Right lung (tissue), 10 donors: Measurements from ENCODE around the gene HBD. TPM values are rescaled to one million over a fixed set of nuclear protein-coding genes. Genes with fewer than 3 reads are reported as not detected.
"Not testable (repeated sequence)": the region's sequence is repeated elsewhere in the genome, so short reads cannot be mapped to it uniquely, and the experiment has no call there.

ENCODE experiments used
- DNase-seq, 2 donors: peaks; one replicate each; pipeline ENCODE4 v3.0.0-alpha.2; 2013
- long read RNA-seq, 8 donors: transcript quantifications; one replicate each; lab custom pipeline, GENCODE V29; 2026
- polyA plus RNA-seq, 5 donors: library from polyadenylated mRNA; unstranded; fragments of 120-200 nt; gene quantifications; one replicate each; pipeline versions ENCODE4 v1.2.1 to v1.2.3, GENCODE V29; 2013; ENCODE audit warnings: inconsistent platforms in 1 of 5, low replicate concordance in 1 of 5; ENCODE audit not compliant: insufficient read length in 5 of 5, insufficient read depth in 1 of 5

The HBD gene
- polyA plus RNA-seq, result 1 to 10 TPM in 1 of 5 donors, under 1 TPM in 4; 0.53 to 1.7 (median 0.76) TPM
- long read RNA-seq, donor 1, result 0 reads
- long read RNA-seq, donor 2, result 0 reads
- long read RNA-seq, donor 3, partial matches to known transcripts, result 0 of 1 reads
- long read RNA-seq, donor 3, other reads (novel, unspliced or antisense), result 0 of 1 reads
- long read RNA-seq, donor 4, result 0 reads
- long read RNA-seq, donor 5, result 0 reads
- long read RNA-seq, donor 6, result 0 reads
- long read RNA-seq, donor 7, result 0 reads
- long read RNA-seq, donor 8, result 0 reads

DNA sequence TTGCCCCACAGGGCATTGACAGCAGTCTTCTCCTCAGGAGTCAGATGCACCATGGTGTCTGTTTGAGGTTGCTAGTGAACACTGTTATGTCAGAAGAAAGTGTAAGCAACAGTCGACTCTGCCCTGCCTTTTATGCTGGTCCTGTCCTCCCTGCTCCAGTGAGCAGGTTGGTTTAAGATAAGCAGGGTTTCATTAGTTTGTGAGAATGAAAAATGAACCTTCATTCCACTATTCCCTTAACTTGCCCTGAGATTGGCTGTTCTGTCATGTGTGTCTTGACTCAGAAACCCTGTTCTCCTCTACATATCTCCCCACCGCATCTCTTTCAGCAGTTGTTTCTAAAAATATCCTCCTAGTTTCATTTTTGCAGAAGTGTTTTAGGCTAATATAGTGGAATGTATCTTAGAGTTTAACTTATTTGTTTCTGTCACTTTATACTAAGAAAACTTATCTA, at the start of gene HBD:
HBD (minus strand) TSS at position 103 of the 454 bp plus-strand sequence; CDS start at position 53, 50 bp downstream.
- DNase-seq, result no peak

DNA sequence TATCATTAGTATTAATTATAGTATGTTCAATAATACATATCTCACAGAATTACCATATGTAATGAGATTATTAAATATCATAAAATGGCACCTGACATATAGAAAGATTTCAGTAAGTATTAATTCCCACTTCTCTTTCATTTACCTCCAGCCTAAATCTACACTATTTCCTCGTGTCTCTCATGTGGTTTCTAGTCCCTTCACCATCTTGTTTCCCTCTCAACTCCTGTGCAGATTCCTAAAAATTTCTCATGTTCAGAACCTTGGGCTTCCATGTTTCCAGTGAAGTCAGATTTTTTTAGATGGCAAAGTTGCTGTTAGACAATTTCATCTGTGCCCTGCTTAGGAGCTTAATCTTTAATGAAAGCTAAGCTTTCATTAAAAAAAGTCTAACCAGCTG, 49.6 kb upstream of the HBD start:
- DNase-seq, result no peak

DNA sequence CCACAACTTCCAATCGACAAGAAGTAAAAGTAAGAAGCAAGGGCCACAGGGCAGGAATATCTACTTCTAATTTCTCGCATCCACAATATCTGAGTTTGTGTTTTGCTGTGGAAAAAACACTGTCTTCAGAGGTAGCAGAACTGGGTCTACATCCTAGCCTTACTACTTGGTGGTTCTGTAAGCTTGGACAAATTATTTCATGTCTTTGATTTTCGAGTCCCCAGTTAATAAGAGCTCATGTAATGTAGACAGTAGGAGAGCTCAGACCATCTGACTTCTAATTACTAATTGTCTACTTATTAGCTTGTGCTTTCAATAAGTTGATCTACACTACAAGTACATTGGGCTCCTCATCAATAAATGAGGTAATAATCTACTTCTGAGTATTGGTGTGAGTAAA, 48.8 kb upstream of the HBD start:
- DNase-seq, result no peak

- no peak for DNase-seq
Measured at GRCh38 chr11:5282628-5283027, 48.3 kb upstream of the HBD start.

GRCh38 chr11:5281596-5281995, 47.3 kb upstream of the HBD start:
- no peak for DNase-seq

- no peak for DNase-seq
Measured at GRCh38 chr11:5280582-5281102, 46.4 kb upstream of the HBD start.

GRCh38 chr11:5279471-5280090, 45.3 kb upstream of the HBD start:
- no peak for DNase-seq

DNA sequence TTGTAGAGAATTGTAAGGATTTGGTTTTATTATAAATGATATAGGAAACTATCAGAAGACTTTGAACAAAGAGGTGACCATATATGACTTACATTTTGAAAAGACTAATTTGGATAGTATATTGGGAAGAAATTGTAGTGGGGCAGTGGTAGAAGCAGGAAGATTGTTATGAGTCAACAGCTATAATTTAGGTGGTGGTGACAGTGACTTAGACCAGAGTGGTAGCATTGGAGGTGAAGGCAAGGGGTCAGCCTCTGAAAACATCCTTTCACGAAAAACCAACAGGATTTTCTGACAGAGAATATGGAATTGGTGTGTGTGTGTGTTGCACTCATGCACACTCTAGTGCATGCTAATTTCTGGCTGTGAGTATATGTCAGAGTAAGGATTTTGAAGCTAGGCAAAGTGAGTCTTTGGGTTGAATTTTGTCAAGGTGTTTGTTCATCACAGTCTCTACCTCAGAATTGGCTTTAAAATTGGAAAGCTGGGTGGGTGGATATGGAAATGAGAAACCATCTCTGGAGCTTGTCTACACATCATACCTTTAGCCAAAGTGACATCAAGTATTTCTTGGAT, 43.6 kb upstream of the HBD start:
- no peak for DNase-seq

GRCh38 chr11:5276697-5277096, 42.4 kb upstream of the HBD start:
- DNase-seq, result no peak

DNA sequence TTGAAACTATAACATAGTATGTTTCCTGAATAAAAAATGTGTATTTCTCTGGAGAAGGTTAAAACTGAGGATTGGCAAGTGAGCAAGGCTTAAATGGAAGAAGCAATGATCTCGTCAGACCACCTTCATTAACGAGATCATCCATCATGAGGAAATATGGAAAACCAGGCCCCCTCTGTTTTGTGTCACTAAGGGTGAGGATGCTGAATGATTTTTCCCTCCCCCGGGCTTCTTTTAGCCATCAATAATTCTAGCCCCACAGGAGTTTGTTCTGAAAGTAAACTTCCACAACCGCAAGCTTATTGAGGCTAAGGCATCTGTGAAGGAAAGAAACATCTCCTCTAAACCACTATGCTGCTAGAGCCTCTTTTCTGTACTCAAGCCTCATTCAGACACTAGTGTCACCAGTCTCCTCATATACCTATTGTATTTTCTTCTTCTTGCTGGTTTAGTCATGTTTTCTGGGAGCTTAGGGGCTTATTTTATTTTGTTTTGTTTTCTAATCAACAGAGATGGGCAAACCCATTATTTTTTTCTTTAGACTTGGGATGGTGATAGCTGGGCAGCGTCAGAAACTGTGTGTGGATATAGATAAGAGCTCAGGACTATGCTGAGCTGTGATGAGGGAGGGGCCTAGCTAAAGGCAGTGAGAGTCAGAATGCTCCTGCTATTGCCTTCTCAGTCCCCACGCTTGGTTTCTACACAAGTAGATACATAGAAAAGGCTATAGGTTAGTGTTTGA, 41.3 kb upstream of the HBD start:
- DNase-seq, result no peak

DNA sequence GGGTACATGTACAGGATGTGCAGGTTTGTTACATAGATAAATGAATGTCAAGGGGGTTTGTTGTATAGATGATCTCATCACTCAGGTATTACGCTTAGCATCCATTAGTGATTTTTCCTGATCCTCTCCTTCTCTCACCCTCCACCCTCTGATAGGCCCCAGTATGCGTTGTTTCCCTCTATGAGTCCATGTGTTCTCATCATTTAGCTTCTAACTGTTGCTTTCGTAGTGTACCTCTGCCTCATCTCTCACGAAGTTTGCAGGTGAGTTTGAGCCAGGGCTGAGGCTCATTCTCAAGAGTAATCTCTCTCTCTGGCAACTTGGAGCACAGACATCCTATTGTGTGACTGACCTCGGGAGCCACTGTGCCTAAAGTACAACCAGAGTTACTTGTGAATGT, 40.1 kb upstream of the HBD start:
- DNase-seq, result no peak

GRCh38 chr11:5272395-5273017, 38.2 kb upstream of the HBD start:
- DNase-seq, result no peak

- no peak for DNase-seq
Measured at GRCh38 chr11:5269715-5270147, 35.4 kb upstream of the HBD start, which contains the start of gene HBE1. Gene HBE1, minus strand, starts transcription at chr11:5269945. Its CDS starts 55 bp downstream, at chr11:5269890.

DNA sequence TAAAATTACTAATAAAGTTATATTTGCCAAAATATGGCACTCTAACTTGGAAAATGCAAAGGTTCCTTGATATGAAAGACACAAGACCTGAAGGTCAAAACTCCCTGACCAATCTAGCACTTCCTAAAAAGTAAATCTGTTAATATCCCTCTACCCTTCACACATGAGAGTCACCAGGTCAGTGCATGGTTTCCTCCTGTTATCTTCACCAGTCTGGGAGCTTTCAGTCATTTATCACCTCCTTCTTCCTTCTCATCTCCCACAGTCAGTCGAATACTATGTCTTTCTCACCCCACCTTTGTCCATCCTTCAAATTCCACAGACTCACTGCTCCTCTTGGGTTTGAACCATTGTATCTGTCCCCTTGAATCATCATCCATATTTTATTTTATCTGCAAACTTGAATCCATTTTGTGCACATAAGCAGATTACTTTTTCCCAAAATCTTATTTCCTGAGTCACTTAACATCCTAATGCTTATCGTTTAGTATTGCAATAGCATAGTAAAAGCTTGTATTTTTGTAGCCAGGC, 32.8 kb upstream of the HBD start:
- DNase-seq, result no peak

- no peak for DNase-seq
Measured at GRCh38 chr11:5266609-5267008, 32.3 kb upstream of the HBD start.

DNA sequence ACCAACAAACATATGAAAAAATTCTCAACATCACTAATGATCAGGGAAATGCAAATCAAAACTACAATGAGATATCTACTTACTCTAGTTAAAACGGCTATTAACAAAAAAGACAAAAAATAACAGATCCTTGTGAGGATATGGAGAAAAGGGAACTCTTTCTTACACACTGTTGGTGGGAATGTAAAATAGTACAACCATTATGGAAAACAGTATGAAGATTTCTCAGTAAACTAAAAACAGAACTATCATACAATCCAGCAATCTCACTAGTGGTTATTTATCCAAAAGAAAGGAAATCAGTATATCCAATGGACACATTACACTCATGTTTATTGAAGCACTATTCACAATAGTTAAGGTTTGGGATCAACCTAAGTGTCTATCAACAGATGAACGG, 31.5 kb upstream of the HBD start:
- no peak for DNase-seq

DNA sequence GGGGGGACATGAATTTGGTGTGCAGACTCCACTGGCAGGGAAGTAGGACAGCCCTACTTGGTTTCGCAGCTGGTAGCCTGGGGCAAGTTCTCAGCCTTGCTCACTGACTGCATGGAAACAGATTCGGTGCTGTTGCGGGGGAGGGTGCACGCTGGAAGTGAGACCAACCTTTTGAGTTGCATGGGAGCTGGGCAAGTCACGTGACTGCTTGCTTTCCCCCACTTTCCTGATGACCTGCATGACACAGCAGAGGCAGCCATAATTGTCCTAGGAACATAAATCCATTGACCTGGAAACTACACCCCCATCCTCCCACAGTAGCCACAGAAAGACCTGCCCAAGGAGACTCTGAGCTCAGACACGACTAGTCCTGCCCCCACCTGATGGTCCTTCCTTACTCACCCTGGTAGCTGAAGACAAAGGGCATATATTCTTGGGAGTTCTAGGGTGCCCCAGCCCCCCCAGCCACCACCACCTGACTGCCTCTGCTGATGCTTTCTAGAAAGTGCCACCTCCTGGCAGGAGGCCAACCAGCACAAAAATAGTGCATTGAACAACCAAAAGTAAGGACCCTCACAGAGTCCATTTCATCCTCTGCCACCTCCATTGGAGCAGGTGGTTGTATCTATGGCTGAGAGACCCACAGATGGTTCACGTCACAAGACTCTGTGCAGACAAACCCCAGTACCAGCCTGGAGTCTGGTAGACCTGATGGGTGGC, 24.4 kb upstream of the HBD start:
- DNase-seq, result no peak

- no peak for DNase-seq
Measured at GRCh38 chr11:5257296-5257695, 23.0 kb upstream of the HBD start.

DNA sequence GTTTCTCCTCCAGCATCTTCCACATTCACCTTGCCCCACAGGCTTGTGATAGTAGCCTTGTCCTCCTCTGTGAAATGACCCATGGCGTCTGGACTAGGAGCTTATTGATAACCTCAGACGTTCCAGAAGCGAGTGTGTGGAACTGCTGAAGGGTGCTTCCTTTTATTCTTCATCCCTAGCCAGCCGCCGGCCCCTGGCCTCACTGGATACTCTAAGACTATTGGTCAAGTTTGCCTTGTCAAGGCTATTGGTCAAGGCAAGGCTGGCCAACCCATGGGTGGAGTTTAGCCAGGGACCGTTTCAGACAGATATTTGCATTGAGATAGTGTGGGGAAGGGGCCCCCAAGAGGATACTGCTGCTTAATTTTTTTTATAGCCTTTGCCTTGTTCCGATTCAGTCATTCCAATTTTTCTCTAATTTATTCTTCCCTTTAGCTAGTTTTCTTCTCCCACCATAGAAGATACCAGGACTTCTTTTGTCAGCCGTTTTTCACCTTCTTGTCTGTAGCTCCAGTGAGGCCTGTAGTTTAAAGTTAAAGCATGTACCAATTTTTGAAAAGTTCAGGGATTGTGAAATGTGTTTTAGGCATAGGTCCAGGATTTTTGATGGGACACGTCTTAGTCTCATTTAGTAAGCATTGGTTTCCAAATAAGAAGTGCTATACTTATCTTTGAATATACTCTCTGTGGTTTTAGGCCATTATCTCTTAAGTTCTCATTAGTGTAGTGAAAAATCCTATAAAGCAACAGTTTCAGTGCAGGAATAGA, 20.5 kb upstream of the HBD start, which contains the start of gene HBG2:
HBG2 (minus strand) TSS at position 136 of the 768 bp plus-strand sequence; CDS start at position 83, 53 bp downstream.
- peak; percentile 9 to 45 for DNase-seq

- not testable (repeated sequence) for DNase-seq
Measured at GRCh38 chr11:5254023-5254422, 19.7 kb upstream of the HBD start.
